HG03139 (cell line): ENCODE results near the gene TENM4.

Source experiments
- ATAC-seq: cut with Tn5 transposase; IDR thresholded peaks from one replicate; pipeline ENCODE4 v1.9.1; 2021; ENCODE audit not compliant: unreplicated experiment

TENM4 gene

GRCh38 chr11:78949976-78950690 lies 490.7 kb downstream of the TENM4 start:
- ATAC-seq: no peak

GRCh38 chr11:78946945-78947902 lies 493.6 kb downstream of the TENM4 start:
- ATAC-seq: no peak

- ATAC-seq: no peak
These were observed 497.0 kb downstream of the TENM4 start for GRCh38 chr11:78943841-78944240.

- ATAC-seq: no peak
These were observed 497.7 kb downstream of the TENM4 start for GRCh38 chr11:78943154-78943553.

GRCh38 chr11:78941226-78941851 lies 499.5 kb downstream of the TENM4 start:
- ATAC-seq: no peak

GRCh38 chr11:78940500-78941225 lies 500.2 kb downstream of the TENM4 start:
- ATAC-seq: no peak

- no peak for ATAC-seq
These were observed 501.9 kb downstream of the TENM4 start for GRCh38 chr11:78938971-78939370.

GRCh38 chr11:78938036-78938435 lies 502.8 kb downstream of the TENM4 start:
- ATAC-seq: no peak

- ATAC-seq: no peak
These were observed 505.3 kb downstream of the TENM4 start for GRCh38 chr11:78935398-78936068.

- no peak for ATAC-seq
These were observed 507.5 kb downstream of the TENM4 start for GRCh38 chr11:78933350-78933749.

- no peak for ATAC-seq
These were observed 508.1 kb downstream of the TENM4 start for GRCh38 chr11:78932757-78933156.

GRCh38 chr11:78931891-78932290 lies 508.9 kb downstream of the TENM4 start:
- ATAC-seq: no peak

GRCh38 chr11:78930810-78931523 lies 509.9 kb downstream of the TENM4 start:
- no peak for ATAC-seq

- ATAC-seq: no peak
These were observed 511.0 kb downstream of the TENM4 start for GRCh38 chr11:78929906-78930220.

- ATAC-seq: no peak
These were observed 511.5 kb downstream of the TENM4 start for GRCh38 chr11:78929207-78929905.

GRCh38 chr11:78927511-78927910 lies 513.3 kb downstream of the TENM4 start:
- ATAC-seq: no peak

GRCh38 chr11:78926633-78927338 lies 514.0 kb downstream of the TENM4 start:
- ATAC-seq: no peak

GRCh38 chr11:78925387-78925786 lies 515.4 kb downstream of the TENM4 start:
- no peak for ATAC-seq
